Inflammatory macrophage treated with lipopolysaccharide for 1 hour (primary cell): Measurements from ENCODE around the gene SPN.
"Not testable (repeated sequence)": the region's sequence is repeated elsewhere in the genome, so short reads cannot be mapped to it uniquely, and the experiment has no call there.

ENCODE experiments used
- DNase-seq, 2 donors: peaks; one replicate each; pipeline ENCODE4 v3.0.0-alpha.2; 2020 to 2022

SPN gene, protein sequence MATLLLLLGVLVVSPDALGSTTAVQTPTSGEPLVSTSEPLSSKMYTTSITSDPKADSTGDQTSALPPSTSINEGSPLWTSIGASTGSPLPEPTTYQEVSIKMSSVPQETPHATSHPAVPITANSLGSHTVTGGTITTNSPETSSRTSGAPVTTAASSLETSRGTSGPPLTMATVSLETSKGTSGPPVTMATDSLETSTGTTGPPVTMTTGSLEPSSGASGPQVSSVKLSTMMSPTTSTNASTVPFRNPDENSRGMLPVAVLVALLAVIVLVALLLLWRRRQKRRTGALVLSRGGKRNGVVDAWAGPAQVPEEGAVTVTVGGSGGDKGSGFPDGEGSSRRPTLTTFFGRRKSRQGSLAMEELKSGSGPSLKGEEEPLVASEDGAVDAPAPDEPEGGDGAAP

DNA sequence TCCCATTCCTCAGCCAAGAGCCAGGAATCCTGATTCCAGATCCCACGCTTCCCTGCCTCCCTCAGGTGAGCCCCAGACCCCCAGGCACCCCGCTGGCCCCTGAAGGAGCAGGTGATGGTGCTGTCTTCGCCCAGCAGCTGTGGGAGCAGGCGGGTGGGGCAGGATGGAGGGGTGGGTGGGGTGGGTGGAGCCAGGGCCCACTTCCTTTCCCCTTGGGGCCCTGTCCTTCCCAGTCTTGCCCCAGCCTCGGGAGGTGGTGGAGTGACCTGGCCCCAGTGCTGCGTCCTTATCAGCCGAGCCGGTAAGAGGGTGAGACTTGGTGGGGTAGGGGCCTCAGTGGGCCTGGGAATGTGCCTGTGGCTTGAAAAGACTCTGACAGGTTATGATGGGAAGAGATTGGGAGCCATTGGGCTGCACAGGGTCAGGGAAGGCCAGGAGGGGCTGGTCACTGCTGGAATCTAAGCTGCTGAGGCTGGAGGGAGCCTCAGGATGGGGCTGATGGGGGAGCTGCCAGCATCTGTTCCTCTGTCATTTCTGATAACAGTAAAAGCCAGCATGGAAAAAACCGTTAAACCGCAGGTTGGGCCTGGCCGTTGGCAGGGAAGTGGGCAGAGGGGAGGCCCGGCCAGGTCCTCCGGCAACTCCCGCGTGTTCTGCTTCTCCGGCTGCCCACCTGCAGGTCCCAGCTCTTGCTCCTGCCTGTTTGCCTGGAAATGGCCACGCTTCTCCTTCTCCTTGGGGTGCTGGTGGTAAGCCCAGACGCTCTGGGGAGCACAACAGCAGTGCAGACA lies at the start of gene SPN:
Gene SPN (plus strand): TSS at position 232 of the 791 bp plus-strand sequence. CDS start 482 bp downstream, at position 714.
- peak; percentile 38 to 51 for DNase-seq

DNA sequence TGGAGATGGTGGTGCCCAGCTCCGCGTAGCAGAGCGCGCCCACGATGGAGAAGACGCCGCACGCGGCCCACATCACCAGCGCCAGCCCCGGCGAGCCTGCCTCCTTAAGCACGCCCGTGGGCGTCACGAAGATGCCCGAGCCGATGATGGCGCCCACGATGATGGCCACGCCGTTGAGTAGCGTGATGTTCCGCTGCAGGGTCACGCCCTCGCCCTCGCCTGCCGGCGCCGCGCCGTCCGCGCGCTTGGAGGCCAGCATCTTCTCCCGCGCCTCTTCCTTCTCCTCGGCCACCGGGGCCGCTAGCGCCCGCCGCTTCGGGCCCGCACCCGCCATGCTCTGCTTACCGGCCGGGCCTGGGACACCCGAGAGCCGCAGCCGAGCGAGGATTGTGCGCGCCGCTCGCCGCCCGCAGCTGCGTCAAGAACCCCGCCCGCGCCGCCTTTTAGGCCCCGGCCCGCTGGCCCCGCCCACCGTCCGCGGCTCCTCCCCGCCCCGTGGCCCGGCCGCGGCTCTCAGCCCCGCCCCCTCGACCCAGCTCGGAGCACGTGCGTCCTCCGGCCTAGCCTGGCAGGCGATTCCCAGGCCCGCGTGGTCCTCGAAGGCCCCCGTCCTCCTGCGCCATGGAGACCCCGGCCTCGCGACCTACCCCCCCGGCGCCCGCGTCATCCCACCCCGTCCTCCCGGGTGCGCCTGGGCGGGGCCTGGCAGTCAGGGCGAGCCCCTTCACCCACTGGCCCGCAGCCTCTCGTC lies 49.6 kb upstream of the SPN start:
- peak; percentile 87 to 91 for DNase-seq

DNA sequence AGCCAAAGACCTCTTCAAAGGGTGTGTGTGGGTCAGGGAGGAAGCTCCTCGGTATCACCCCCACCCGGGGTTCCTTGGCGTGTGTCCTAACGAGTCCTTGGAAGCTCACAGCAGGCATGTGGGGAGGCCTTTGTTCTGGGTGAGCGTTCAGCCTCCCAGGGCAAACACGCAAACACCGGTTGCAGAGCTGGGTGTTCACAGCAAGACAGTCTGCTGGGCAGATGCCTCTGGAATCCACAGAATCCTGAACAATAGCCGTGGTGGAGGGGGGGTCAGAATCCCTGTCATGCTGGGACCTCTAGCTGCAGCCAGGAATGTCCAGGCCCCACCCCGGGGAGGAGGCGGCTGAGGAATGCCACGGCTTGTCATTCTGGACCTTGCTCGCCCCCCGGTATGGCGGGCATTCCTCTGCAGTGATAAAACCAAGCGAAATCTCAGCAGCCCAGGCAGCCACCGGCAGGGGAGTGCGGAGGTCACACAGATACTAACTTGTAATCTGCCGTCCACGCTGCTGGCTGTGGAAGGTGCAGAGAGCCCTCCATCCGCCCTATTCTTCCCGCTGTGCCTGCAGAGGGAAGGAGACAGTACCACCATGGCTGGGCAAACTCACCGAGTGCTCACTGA lies 48.2 kb upstream of the SPN start:
- DNase-seq, result not testable (repeated sequence)

DNA sequence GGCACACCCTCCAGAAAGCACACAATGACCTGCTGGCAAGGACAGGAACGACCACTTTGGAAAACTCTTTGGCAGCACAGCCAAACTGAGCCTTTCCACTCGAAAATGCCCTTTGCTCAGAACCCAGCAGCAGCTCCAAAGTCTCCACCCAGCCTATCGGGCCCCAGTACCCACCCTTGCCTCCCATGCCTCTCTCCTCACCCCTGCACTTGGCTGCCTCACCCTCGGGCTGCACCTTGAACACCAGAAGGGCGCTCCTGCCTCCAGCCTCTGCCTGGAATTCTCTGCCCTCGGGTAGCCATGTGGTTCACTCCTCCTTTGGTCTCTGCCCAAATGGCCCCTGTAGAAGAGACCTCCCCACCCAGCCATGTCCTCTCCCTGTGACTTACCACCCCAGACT lies 46.9 kb upstream of the SPN start:
- DNase-seq, result not testable (repeated sequence)

DNA sequence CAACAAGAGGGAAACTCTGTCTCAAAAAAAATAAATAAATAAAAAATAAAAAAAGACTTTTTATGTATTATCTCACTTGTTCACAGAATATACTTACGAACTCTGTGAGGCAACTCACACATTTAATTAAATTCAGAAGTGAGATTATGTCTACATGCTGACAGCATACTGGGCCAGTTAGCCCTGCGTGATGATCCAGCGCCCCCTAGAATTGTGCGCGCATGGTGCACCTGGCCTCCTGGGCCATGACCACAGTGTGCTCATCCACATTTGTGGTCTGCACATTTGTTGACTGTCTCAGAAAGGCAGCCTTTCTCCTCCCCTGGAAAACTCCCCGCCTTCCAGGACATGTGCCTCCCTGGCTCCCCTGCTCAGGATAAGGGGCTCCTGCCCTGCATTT lies 42.5 kb upstream of the SPN start:
- DNase-seq, result not testable (repeated sequence)

DNA sequence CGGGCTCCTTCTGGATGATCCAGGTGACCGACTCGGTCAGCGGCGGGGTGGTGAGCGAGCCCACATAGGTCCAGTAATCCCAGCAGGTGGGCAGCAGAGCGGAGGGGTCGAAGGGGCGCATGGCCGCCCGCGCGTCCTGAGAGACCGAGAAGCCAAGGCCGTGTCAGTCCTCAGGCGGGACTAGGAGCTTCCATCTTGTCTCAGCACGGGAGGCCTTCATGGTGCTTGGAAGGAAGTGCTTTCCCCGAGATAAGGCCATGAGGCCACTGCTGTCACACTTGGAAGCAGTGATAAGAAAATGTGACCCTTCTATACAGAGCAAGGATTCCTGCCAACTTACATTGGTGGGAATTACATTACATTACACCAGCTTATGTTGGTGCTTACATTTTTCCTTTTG lies 40.3 kb upstream of the SPN start:
- DNase-seq, result not testable (repeated sequence)

DNA sequence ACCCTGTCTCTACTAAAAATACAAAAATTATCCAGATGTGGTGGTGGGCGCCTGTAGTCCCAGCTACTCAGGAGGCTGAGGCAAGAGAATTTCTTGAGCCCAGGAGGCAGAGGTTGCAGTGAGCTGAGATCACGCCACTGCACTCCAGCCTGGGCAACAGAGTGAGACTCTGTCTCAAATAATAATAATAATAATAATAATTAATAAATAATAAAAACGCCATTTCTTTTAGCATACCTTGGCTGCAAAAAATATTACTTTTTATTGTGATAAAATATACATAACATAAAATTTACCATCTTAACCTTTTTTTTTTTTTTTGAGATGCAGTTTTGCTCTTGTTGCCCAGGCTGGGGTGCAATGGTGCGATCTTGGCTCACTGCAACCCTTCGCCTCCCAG lies 39.8 kb upstream of the SPN start:
- not testable (repeated sequence) for DNase-seq

DNA sequence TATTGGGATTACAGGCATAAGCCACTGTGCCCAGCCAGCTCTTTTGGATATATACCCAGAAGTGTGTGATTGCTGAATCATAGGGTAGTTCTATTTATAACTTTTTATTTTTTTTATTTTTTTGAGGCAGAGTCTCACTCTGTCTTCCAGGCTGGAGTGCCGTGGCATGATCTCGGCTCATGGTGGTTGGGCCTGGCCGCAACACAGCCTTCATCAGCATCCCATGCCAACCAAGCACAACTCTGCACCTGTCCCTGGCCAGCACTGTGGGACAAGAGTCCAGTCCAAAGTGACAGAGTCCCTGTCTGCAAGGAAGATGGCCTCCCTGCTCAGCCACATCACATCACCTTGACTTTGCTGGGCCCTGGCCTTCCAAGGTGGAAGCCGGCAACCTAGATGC lies 37.9 kb upstream of the SPN start:
- not testable (repeated sequence) for DNase-seq

DNA sequence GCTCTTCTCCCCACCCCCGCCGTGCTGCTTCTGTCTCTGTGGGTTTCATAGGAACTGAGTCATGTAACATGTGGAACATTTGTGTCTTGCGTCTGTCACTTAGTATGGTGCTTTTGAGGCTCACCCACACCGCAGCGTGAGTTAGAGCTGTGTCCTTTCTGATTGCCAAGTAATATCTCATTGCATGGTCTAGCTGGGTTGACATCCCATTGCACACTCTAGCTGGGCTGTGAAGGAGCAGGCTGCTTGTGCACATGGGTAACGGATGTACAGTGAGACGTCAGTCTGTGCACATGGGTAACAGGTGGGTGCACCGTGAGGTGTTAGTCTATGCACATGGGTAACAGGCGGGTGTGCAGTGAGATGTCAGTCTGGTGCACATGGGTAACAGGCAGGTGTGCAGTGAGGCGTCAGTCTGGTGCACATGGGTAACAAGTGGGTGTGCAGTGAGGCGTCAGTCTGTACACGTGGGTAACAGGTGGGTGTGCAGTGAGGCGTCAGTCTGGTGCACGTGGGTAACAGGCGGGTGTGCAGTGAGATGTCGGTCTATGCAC lies 36.2 kb upstream of the SPN start:
- peak; percentile 9 to 64 for DNase-seq

DNA sequence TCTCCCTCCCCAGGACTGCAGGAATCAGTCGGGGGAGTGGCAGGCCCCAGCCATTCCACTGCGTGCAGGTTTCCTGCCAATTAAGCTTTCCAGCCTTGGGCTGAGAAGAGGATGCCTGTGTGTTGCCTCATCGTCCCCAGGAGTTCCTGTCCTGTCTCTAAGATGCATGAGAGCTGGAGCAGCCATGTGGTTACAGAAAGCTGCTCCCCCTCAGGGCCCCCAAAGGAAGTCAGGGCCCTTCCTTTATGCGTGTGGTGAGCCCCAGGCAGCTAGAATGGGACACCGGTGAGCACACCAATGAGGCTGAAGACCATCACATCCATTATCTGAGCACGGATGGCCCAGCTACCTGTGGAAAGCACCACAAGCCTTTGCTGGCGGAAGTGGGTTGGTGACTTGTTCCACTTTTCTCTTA lies 35.4 kb upstream of the SPN start:
- DNase-seq, result not testable (repeated sequence)

DNA sequence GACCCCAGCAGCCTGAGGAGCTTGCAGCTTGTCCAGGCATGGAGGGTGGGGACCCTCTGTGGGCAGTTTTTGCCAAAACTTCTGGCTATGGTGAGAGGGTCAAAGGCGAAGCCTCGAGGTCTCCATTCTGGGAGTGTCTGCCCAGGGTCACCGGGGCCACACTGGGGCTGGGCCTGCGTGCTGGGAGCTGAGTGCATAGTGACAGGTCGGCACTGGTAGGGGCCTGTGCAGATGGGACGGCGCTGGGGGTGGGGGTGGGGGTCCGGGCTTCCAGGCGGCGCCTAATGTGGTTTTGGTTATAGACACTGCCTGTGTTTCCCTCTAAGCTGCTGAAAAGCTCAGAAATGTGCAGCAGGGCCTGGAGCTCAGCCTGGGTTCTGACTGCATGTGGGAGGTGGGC lies 34.3 kb upstream of the SPN start:
- not testable (repeated sequence) for DNase-seq

DNA sequence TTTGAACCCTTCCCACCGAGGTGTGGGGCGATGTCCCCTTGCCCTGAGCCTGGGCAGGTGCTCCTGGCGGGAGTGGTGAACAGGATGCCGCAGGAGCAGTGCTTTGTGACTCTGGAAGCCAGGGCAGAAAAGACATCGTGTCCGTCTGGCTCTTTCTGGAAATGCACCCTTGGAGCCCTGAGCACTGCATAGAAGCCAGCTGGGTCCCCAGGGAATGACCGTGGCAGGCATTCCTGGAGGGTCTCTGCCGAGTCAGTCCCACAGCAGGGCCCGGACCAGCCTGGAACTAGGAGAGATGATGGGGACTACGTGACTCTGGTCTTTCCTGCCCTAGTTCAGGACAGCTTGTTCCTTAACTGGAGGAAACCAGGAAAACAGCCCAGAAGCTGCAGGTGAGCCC lies 33.7 kb upstream of the SPN start:
- not testable (repeated sequence) for DNase-seq

DNA sequence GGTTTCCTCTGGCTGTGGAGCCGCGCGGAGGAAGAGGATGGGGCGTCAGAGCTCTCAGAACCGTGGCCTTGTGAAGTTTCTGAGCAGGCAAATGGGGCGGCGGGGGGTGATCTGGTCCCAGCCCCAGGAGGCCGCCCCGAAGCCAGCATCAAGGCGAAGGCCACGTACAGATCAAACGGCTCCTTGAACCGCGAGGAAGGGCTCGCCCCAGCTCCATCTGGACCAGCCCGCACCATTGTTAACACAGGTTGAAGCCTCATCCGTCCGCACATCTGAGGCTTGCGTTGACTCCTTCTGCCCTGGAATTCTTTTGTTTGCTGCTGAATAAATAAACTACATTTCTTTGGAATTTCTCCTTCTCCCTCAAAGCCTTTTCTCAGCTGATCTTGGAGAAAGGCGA lies 31.4 kb upstream of the SPN start:
- DNase-seq, result not testable (repeated sequence)

DNA sequence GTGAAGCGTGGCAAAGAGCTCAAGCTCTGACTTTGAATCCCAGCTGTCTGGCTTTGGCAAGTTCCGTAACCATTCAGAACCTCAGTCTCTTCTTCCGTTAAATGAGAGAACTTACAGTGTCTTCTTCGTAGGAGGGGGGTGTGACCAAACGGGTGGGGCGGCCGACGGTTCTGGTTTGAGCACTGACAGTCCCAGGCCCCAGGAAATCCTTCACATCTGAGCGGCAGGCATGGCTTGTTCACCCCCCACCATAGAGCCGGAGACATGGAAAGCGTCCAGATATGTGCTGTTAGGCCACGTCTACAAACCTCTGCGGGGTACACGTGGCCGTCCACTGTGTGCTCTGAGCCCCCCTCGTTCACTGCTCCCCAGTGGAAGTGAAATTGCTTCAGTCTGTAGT lies 27.1 kb upstream of the SPN start:
- DNase-seq, result not testable (repeated sequence)

DNA sequence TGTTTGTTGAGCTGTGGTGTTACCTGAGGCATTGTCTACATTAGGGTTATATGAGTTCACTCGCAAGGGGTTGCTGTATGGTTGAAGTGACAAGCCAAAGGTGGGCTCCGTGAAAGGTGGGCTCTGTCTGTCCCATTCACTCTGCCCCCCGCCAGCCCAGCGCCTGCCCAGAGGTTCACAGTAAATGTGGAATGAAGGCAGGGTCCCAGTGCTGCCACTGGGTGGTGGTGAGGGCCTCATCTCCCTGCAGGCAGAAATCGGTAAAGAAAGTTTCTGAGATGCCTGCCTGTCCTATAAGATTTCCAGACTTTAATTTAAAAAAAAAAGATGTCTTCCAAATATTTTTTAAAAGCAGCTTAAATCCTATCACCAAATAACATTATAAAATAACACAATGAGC lies 26.7 kb upstream of the SPN start:
- not testable (repeated sequence) for DNase-seq

DNA sequence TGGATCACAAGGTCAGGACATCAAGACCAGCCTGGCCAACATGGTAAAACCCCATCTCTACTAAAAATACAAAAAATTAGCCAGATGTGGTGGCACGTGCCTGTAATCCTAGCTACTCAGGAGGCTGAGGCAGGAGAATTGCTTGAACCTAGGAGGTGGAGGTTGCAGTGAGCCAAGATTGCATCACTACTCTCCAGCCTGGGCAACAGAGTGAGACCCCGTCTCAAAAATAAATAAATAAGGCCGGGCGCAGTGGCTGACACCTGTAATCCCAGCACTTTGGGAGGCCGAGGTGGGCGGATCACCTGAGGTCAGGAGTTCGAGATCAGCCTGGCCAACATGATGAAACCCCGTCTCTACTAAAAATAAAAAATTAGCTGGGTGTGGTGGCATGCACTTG lies 24.3 kb upstream of the SPN start:
- not testable (repeated sequence) for DNase-seq

DNA sequence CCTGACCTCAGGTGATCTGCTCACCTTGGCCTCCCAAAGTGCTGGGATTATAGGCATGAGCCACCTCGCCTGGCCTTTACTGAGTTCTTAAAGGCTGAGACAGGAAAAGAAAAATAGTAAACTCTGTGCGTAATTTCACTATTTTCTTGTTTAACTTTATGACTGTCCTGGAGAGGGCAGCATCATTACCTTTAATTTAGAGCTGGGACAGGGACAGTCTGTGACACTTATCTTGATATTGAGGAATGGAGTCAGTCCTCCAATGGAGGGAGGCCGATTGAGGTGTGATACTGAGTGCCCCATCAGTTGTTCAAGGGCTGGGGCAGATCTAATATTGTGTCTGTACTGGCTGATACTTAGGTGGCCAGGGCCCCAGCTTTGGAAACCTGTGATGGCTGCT lies 21.5 kb upstream of the SPN start:
- peak in 1 of 2 donors; percentile 44 for DNase-seq

DNA sequence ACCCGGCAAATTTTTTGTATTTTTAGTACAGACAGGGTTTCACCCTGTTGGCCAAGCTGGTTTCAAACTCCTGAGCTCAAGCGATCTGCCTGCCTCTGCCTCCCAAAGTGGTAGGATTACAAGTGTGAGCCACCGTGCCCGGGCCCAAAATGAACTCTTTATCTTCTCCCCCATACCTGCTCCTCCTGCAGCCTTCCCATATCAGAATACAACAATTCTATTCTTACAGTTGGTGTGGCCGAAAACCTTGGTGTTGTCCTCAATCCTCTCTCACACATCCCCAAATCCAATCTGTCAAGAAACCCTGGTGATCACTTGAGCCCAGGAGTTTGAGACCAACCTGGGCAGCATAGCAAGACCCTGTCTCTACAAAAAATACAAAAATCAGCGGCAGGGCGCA lies 19.5 kb upstream of the SPN start:
- DNase-seq, result no peak

DNA sequence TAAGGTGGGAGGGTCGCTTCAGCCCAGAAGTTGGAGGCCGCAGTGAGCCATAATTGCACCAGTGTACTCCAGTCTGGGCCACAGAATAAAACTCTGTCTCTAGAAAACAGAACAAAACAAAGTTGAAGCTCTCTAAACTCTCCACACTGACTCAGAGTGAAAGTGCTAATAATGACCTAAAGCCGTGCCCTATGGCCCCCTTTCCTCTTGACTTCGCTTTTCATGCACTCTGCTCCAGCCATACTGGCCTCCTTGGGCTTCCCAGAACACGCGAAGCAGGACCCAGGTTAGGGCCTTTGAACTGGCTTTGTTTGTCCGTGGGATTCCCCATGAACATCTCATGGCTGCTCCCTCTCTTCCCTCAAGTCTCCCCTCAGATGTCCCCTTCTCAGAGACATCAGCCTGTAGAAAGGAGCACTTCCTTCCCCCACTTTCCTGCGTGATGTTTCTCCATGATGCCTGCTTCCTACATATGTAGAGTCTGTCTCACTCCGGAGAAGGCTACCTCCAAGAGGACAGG lies 18.6 kb upstream of the SPN start:
- peak; percentile 70 to 73 for DNase-seq

DNA sequence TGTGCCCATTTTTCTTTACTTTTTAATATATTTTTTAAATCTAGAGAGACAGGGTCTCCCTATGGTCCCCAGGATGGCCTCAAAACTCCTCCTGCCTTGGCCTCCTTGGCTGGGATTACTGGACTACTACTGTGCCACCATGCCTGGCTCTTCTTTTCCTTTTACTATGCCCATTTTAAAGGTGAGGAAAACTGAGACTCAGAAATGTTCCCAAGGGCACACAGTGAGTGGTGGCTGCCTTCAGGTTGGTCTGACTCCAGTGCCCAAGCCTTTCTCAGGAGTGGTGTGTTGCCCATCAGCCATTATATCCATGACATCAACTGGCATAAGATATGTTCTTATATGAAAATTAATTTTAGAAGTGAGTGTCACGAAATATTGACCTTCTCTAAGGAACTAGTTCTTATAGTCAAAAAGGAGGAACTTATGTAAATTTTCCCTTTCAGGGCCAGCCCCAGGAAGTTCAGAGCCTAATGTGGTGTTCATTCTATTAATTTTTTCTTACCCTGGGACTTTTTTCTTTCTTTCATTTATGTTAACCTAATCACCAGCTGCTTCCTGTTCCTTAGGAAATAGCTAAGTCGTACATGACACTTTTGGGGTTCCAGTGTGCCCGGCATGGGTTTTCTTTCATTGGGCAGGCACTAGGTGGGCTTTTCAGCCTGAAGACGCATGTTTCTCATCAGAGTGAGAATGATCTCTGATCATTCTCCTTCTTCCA lies 17.9 kb upstream of the SPN start:
- DNase-seq, result peak; percentile 76 to 83

DNA sequence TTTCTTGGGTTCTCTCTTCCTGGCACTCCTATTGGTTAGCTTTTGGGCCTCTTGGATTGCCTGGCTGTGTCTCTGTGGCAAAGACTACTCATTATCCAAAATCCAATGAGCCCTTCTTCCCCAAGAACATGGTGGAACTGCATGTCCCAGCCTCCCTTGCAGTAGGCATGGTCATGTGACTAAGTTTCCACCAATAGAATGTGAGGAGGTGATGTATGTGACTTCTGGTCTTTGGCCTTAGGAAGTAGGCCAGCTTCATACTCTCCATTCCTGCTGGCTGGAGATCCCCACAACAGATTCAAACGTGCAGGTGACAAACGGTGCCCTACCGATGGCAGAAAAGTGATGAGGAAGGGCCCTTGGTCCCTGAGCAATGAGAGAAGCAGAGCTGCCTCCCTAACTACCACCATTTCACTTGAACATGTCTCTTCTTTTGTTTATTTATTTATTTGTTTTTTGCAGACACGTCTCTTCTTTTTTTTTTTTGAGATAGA lies 17.3 kb upstream of the SPN start:
- peak; percentile 61 to 77 for DNase-seq
